ENCODE results near the gene ABHD12. TPM values are rescaled to one million over a fixed set of nuclear protein-coding genes. Genes with fewer than 3 reads are reported as not detected.
A peak's percentile ranks its signal among the peaks of the same experiment; 100 is the strongest.
"Not testable (repeated sequence)": the region's sequence is repeated elsewhere in the genome, so short reads cannot be mapped to it uniquely, and the experiment has no call there.

Gene ABHD12
- total and polyA plus RNA-seq, 8 donors = 39.7 to 57.8 (median 47.4) TPM

GRCh38 chr20:25339608-25340007 lies 51.0 kb downstream of the ABHD12 start:
- DNase-seq = peak in 1 of 4 donors; percentile 61
- no peak overlapping the region for H3K27ac ChIP-seq
- H3K36me3 ChIP-seq = peaks cover 0 to 23% of the 10 kb centered on the region in 2 donors
- no peak overlapping the region for H3K4me3 ChIP-seq
- intact Hi-C loops (cut with DNase I) = no loop called here
- H3K27me3 ChIP-seq = no peaks in the 10 kb centered on the region
- no peaks in the 10 kb centered on the region for H3K9me3 ChIP-seq
- ATAC-seq = peak; percentile 96
- no peaks in the 10 kb centered on the region for H3K4me1 ChIP-seq
- no peak for TF ChIP-seq CTCF (IDR thresholded peaks at IDR 0.05)

- Histone ChIP-seq H3K36me3 (peaks cover 0 to 23% of the 10 kb centered on the region in 2 donors), H3K4me1 (no peaks in the 10 kb centered on the region), H3K27me3 (no peaks in the 10 kb centered on the region), H3K27ac (no peak overlapping the region), H3K9me3 (no peaks in the 10 kb centered on the region), H3K4me3 (no peak overlapping the region)
- TF ChIP-seq CTCF (IDR thresholded peaks at IDR 0.05) = no peak
- ATAC-seq (no peak), DNase-seq (no peak)
- intact Hi-C loops (cut with DNase I) = no loop called here
These were observed 52.3 kb downstream of the ABHD12 start for GRCh38 chr20:25338112-25339023.

GRCh38 chr20:25336561-25337422 lies 53.8 kb downstream of the ABHD12 start:
- no peak for TF ChIP-seq CTCF (IDR thresholded peaks at IDR 0.05)
- Histone ChIP-seq H3K4me3 (no peak overlapping the region), H3K36me3 (peaks cover 0 to 23% of the 10 kb centered on the region in 2 donors), H3K27me3 (no peaks in the 10 kb centered on the region), H3K4me1 (no peaks in the 10 kb centered on the region), H3K9me3 (no peaks in the 10 kb centered on the region), H3K27ac (no peak overlapping the region)
- ATAC-seq = peak; percentile 34
- DNase-seq = no peak
- intact Hi-C loops (cut with DNase I) = no loop called here

GRCh38 chr20:25334972-25335371 lies 55.7 kb downstream of the ABHD12 start:
- H3K36me3 ChIP-seq = peaks cover 0 to 23% of the 10 kb centered on the region in 2 donors
- H3K27ac ChIP-seq; H3K4me1 ChIP-seq; intact Hi-C loops (cut with DNase I); H3K4me3 ChIP-seq; H3K9me3 ChIP-seq; DNase-seq; H3K27me3 ChIP-seq; ATAC-seq: not testable (repeated sequence)

- no peak overlapping the region for H3K27ac ChIP-seq
- TF ChIP-seq CTCF (IDR thresholded peaks at IDR 0.05) = no peak
- H3K36me3 ChIP-seq = no peaks in the 10 kb centered on the region
- peaks cover 0 to 36% of the 10 kb centered on the region in 2 donors for H3K4me1 ChIP-seq
- no peaks in the 10 kb centered on the region for H3K27me3 ChIP-seq
- H3K4me3 ChIP-seq = no peak overlapping the region
- DNase-seq = no peak
- ATAC-seq = no peak
- intact Hi-C loops (cut with DNase I) = no loop called here
- H3K9me3 ChIP-seq = no peaks in the 10 kb centered on the region
These were observed 61.6 kb downstream of the ABHD12 start for GRCh38 chr20:25328954-25329498.

Measured in left lung (tissue), 10 donors.